GM23248 (cell line): Measurements from ENCODE around the gene WDFY1. TPM values are rescaled to one million over a fixed set of nuclear protein-coding genes. Genes with fewer than 3 reads are reported as not detected.

Source experiments
- DNase-seq: peaks from one replicate; pipeline ENCODE4 v3.0.0-alpha.2; 2015
- H2AFZ ChIP-seq: fragments of 200-600 bp; sonication (generic); 2 replicates; pipeline ENCODE4 v1.6.1; 2016; ENCODE audit warnings: antibody characterized with exemption
- H3F3A ChIP-seq: fragments of 200-600 bp; sonication (generic); 2 replicates; pipeline ENCODE4 v1.6.1; 2016; ENCODE audit warnings: mild to moderate bottlenecking, antibody characterized with exemption, mixed run types; ENCODE audit not compliant: insufficient read depth
- H3K27ac ChIP-seq: fragments of 200-600 bp; sonication (generic); 2 replicates; pipeline ENCODE4 v1.5.1; 2016; ENCODE audit warnings: mild to moderate bottlenecking
- H3K27me3 ChIP-seq: fragments of 200-600 bp; sonication (generic); replicated peaks from 2 replicates; pipeline ENCODE4 v1.6.1; 2016; ENCODE audit warnings: mild to moderate bottlenecking; ENCODE audit not compliant: insufficient read depth
- H3K36me3 ChIP-seq: fragments of 200-600 bp; sonication (generic); 2 replicates; pipeline ENCODE4 v1.6.1; 2016; ENCODE audit warnings: low read depth, mild to moderate bottlenecking
- H3K4me1 ChIP-seq: fragments of 200-600 bp; sonication (generic); 2 replicates; pipeline ENCODE4 v1.6.1; 2016; ENCODE audit warnings: mild to moderate bottlenecking; ENCODE audit not compliant: insufficient read depth
- H3K4me2 ChIP-seq: fragments of 200-600 bp; sonication (generic); one replicate; pipeline ENCODE4 v1.6.1; 2016; ENCODE audit warnings: mild to moderate bottlenecking; ENCODE audit not compliant: unreplicated experiment
- H3K4me3 ChIP-seq: fragments of 200-600 bp; sonication (generic); 2 replicates; pipeline ENCODE4 v1.5.1; 2016; ENCODE audit warnings: mild to moderate bottlenecking
- H3K79me2 ChIP-seq: fragments of 200-600 bp; sonication (generic); 2 replicates; pipeline ENCODE4 v1.6.1; 2016; ENCODE audit warnings: mild to moderate bottlenecking; ENCODE audit not compliant: insufficient read depth
- H3K9ac ChIP-seq: fragments of 200-600 bp; sonication (generic); 2 replicates; pipeline ENCODE4 v1.6.1; 2016; ENCODE audit warnings: mild to moderate bottlenecking
- H3K9me2 ChIP-seq: fragments of 200-600 bp; sonication (generic); 2 replicates; pipeline ENCODE4 v1.6.1; 2016; ENCODE audit warnings: mixed run types, mild to moderate bottlenecking, moderate library complexity; ENCODE audit not compliant: insufficient read depth
- H3K9me3 ChIP-seq: fragments of 200-600 bp; sonication (generic); one replicate; pipeline ENCODE4 v1.6.1; 2017; ENCODE audit warnings: low read depth
- H4K20me1 ChIP-seq: fragments of 200-600 bp; sonication (generic); 2 replicates; pipeline ENCODE4 v1.6.0; 2016; ENCODE audit not compliant: insufficient read depth
- EZH2 ChIP-seq: fragments of 200-600 bp; sonication (generic); IDR thresholded peaks from 2 replicates; pipeline ENCODE4 v1.6.1; 2018; ENCODE audit warnings: antibody characterized with exemption, mild to moderate bottlenecking; ENCODE audit not compliant: insufficient read depth, poor library complexity, severe bottlenecking
- EZH2phosphoT487 ChIP-seq: fragments of 200-600 bp; sonication (generic); IDR thresholded peaks from 2 replicates; pipeline ENCODE4 v1.6.1; 2018; ENCODE audit warnings: antibody characterized with exemption, moderate library complexity, mild to moderate bottlenecking, low read depth; ENCODE audit not compliant: insufficient read depth
- WGBS, 2 experiments: methylation state at CpG; one replicate each; pipeline ENCODE4 v1.1.6; 2015 to 2017; ENCODE audit warnings: low lambda C conversion rate in 2 of 2, low coverage in 1 of 2; ENCODE audit errors: missing lambda C conversion rate in 2 of 2; 5-methylcytosine and 5-hydroxymethylcytosine counted together
- in situ Hi-C: fragments of 300-500 bp; cut with MboI; formaldehyde crosslinking; loops from 2 replicates; pipeline ENCODE4 v1.15.0; 2020
- polyA plus RNA-seq: library from polyadenylated mRNA; unstranded; fragments of >200 nt; fragmentation: Nextera tagmentation; extraction: Ambion mirVana; gene quantifications from 2 replicates; pipeline ENCODE4 v1.2.1, GENCODE V29; 2016
- total RNA-seq: library from RNA; depleted of rRNA; stranded (reverse); fragments of >200 nt; shearing (Covaris generic); gene quantifications from 2 replicates; pipeline ENCODE4 v1.2.3, GENCODE V29; 2014

The WDFY1 gene
- total and polyA plus RNA-seq, 2 experiments from 2014 or later = 65.1 to 81.2 TPM

- no peak for TF ChIP-seq EZH2phosphoT487
- TF ChIP-seq EZH2 = no peak
- WGBS, 2 experiments = 59 to 60% methylated on average over 2 of the region's 2 CpGs
Measured at GRCh38 chr2:223863491-223863890, 81.6 kb downstream of the WDFY1 start.

DNA sequence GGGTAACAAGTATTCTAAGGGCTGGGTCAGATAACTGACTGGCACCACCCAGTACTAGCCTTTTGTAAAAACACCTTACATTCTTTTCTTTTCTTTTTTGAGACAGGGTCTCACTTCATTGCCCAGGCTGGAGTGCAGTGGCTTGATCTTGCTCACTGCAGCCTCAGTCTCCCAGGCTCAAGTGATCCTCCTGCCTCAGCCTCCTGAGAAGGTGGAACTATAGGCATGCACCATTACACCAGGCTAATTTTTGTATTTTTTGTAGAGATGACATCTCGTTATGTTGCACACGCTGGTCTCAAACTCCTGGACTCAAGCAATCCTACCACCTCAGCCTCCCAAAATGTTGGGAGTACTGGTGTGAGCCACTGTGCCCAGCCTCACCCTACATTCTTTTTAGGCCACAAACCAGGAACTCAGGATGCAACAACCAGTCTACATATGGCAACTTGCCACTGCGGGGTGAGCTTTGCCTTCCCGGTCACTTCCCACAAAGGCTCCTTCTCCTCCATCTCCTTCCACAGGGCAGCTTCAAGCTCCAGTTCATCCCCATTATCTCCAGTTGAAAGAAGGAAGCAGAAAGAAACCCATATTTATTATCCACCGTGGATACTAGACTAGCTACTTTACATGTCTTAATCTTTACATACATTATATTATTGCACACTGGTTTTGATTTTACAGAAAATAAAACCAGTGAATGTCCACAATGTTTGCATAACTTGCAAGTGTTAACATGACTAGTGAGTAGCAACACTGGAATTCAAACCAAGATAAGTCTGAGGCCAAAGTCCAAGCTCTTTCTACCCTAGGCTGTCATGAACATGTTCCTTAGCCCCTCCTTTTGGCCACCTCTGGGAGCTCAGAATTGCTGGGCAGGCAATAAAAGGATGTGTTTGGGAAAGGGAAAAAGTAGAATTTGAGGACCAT is 84.1 kb downstream of the WDFY1 start:
- Histone ChIP-seq H2AFZ (no peak overlapping the region), H3K4me2 (peak overlapping the region; percentile 39), H3K9me2 (no peaks in the 10 kb centered on the region), H3K9me3 (no peaks in the 10 kb centered on the region), H3K4me3 (no peak overlapping the region), H3K4me1 (peaks cover 23% of the 10 kb centered on the region), H3K9ac (no peak overlapping the region), H4K20me1 (no peaks in the 10 kb centered on the region), H3K36me3 (no peaks in the 10 kb centered on the region), H3K27ac (peak overlapping the region; percentile 0; the same call in 1 of the 2 replicates), H3K27me3 (no peaks in the 10 kb centered on the region), H3K79me2 (no peaks in the 10 kb centered on the region), H3F3A (peaks cover 22% of the 10 kb centered on the region)
- 72 to 74% methylated on average over 5 of the region's 5 CpGs for WGBS, 2 experiments
- TF ChIP-seq EZH2 (no peak), EZH2phosphoT487 (0 out of 2 replicates have a peak, but pooled peaks have one; percentile 34)
- in situ Hi-C loops = no loop called here
- DNase-seq = peak; percentile 68

More at GRCh38 chr2:223863491-223863890, 81.6 kb downstream of the WDFY1 start:
- no peaks in the 10 kb centered on the region for H3K27me3 ChIP-seq
- DNase-seq = no peak
- H3K27ac ChIP-seq = no peak overlapping the region
- no peak overlapping the region for H3K4me2 ChIP-seq
- no peaks in the 10 kb centered on the region for H4K20me1 ChIP-seq
- no peaks in the 10 kb centered on the region for H3K36me3 ChIP-seq
- peaks cover 15% of the 10 kb centered on the region for H3K4me1 ChIP-seq
- H3K4me3 ChIP-seq = no peak overlapping the region
- no peak overlapping the region for H2AFZ ChIP-seq
- in situ Hi-C loops = no loop called here
- peaks cover 15% of the 10 kb centered on the region for H3F3A ChIP-seq
- no peaks in the 10 kb centered on the region for H3K9me2 ChIP-seq
- no peak overlapping the region for H3K9ac ChIP-seq
- no peaks in the 10 kb centered on the region for H3K9me3 ChIP-seq
- no peaks in the 10 kb centered on the region for H3K79me2 ChIP-seq

DNA sequence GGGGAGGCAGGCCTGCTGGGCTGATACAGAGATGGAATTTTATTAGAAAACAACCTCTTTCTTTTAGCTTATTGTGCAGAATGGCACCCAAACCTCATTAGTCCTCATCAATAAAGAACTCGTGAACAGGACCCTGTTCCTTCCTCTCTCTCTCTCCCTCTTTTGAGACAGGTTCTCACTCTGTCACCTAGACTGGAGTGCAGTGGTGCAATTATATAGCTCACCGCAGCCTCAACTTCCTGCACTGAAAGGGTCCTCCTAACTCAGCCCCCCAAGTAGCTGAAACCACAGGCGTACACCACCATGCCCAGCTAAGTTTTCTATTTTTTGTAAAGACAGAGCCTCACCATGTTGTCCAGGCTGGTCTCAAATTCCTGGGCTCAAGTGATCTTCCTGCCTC is 86.1 kb downstream of the WDFY1 start:
- H3K9ac ChIP-seq = no peak overlapping the region
- no peak overlapping the region for H3K27ac ChIP-seq
- whole genome bisulfite sequencing, 2 experiments = 94 to 97% methylated on average over 3 of the region's 3 CpGs
- in situ Hi-C loops = no loop called here
- peaks cover 24% of the 10 kb centered on the region for H3F3A ChIP-seq
- H3K4me1 ChIP-seq = peaks cover 28% of the 10 kb centered on the region
- no peaks in the 10 kb centered on the region for H3K36me3 ChIP-seq
- no peaks in the 10 kb centered on the region for H3K27me3 ChIP-seq
- H3K9me3 ChIP-seq = no peaks in the 10 kb centered on the region
- H2AFZ ChIP-seq = no peak overlapping the region
- H3K79me2 ChIP-seq = no peaks in the 10 kb centered on the region
- no peaks in the 10 kb centered on the region for H4K20me1 ChIP-seq
- no peaks in the 10 kb centered on the region for H3K9me2 ChIP-seq
- no peak overlapping the region for H3K4me2 ChIP-seq
- H3K4me3 ChIP-seq = no peak overlapping the region
- DNase-seq = no peak
- TF ChIP-seq EZH2 (no peak), EZH2phosphoT487 (no peak)

DNA sequence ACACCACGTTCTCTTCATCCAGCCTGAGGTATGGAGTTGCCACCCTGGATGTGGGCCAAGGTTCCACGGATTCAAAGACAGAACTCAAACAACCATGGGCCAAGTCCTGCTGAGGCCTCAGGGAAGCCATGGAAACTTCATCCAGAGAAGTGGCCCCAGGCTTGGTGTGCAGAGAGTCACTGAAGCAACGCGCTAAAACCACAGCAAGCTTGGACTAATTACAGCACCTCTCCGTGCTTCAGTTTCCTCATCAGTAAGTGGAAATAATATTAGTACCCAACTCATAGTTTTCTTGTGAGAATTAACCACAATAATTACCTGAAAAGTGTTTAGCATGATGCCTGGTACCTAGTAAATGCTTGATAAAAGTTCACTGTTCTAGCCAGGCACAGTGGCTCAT is 88.6 kb downstream of the WDFY1 start:
- no peaks in the 10 kb centered on the region for H4K20me1 ChIP-seq
- H3F3A ChIP-seq = peaks cover 20% of the 10 kb centered on the region
- H3K4me3 ChIP-seq = no peak overlapping the region
- H3K36me3 ChIP-seq = no peaks in the 10 kb centered on the region
- H3K9me2 ChIP-seq = no peaks in the 10 kb centered on the region
- no peak overlapping the region for H3K27ac ChIP-seq
- H3K4me2 ChIP-seq = peak overlapping the region; percentile 32
- 86 to 91% methylated on average over 5 of the region's 5 CpGs for WGBS, 2 experiments
- H3K9me3 ChIP-seq = no peaks in the 10 kb centered on the region
- TF ChIP-seq EZH2phosphoT487 (no peak), EZH2 (no peak)
- H3K9ac ChIP-seq = no peak overlapping the region
- H3K4me1 ChIP-seq = peaks cover 24% of the 10 kb centered on the region
- no peak overlapping the region for H2AFZ ChIP-seq
- DNase-seq = no peak
- H3K27me3 ChIP-seq = no peaks in the 10 kb centered on the region
- H3K79me2 ChIP-seq = no peaks in the 10 kb centered on the region
- in situ Hi-C loops = no loop called here
